GM21447 (cell line): Measurements from ENCODE around the gene ZNF57.
"Not testable (repeated sequence)": the region's sequence is repeated elsewhere in the genome, so short reads cannot be mapped to it uniquely, and the experiment has no call there.

Source experiments
- ATAC-seq: cut with Tn5 transposase; IDR thresholded peaks from one replicate; pipeline ENCODE4 v1.9.1; 2021; ENCODE audit not compliant: unreplicated experiment

ZNF57 gene

DNA sequence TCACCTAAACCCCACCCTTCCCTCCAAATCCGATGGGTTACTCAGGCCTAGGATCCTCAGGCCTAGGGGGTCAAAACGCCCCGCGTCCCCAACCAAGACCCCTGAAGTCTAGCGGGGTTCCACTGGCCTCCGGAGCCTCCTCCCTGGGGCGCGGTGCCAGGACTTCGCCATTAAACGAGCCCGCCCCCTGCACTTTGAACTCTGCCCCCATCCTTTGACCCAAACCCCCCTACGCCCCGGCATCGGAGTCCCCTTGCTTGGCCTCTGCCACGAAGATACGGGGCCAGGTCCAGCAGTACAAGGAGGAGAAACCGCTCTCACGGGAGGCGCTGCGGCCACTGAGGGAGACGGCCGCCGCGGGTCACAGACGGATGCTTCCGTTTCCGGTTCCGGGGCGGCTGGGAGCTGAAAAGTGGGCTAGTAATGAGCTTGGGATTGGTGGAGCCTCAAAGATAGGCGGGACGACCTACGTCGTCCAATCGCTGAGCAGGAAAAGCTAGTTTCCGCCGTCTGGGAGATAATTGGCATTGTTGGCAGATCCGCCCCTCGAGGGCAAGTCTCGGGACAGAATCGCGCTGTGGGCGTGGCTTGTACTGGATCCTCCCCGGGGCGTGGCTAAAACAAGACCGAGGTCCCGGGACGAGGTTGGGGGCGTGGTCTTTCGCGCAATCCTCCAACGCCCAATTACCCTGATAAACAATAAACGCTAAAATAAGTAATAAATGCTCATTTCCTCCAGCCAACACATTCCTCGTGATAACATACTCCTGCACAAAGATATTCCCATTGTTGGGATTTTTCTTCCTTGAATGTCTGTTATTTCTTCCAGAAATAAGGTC is 49.8 kb downstream of the ZNF57 start:
- peak; percentile 92 for ATAC-seq

- no peak for ATAC-seq
Observed at GRCh38 chr19:2952953-2953481, 52.3 kb downstream of the ZNF57 start.

- no peak for ATAC-seq
Observed at GRCh38 chr19:2957160-2957559, 56.4 kb downstream of the ZNF57 start.

DNA sequence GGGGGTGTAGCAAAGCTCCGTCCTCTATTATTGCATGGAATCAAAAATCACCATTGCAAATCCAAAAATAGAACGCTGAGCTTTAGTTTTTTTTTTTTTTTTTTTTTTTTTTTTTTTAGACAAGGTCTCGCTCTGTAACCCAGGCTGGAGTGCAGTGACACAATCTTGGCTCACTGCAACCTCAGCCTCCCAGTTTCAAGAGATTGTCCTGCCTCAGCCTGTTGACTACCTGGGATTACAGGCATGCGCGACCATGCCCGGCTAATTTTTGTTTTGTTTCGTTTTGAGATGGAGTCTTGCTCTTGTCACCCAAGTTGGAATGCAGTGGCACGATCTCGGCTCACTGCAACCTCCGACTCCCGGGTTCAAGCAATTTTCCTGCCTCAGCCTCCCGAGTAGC is 59.4 kb downstream of the ZNF57 start:
- no peak for ATAC-seq

DNA sequence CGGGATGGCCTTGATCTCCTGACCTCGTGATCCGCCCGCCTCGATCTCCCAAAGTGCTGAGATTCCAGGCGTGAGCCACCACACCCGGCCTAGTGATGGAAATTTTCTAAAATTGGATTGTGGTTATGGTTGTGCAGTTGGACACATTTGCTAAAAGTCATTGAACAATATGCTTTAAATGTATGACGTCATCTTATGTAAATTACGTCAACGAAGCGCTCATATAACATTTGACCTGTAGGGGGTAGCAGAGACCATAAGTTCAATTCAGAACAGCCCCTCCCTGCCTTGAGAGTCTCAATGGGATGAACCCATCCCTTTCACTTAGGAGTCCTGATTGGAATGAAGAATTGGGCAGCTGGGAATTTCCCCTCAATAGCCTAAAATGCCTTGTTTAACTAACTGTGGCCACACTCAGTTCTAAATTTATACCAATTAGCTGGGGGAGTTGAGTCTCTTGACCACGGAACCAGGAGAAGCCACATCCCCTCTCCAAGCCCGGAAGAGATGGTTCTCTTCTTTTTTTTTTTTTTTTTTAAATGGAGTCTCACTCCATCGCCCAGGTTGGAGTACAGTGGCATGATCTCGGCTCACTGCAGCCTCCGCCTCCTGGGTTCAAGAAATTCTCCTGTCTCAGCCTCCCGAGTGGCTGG is 61.4 kb downstream of the ZNF57 start:
- no peak for ATAC-seq

- ATAC-seq: no peak
Observed at GRCh38 chr19:2963122-2963521, 62.4 kb downstream of the ZNF57 start.

DNA sequence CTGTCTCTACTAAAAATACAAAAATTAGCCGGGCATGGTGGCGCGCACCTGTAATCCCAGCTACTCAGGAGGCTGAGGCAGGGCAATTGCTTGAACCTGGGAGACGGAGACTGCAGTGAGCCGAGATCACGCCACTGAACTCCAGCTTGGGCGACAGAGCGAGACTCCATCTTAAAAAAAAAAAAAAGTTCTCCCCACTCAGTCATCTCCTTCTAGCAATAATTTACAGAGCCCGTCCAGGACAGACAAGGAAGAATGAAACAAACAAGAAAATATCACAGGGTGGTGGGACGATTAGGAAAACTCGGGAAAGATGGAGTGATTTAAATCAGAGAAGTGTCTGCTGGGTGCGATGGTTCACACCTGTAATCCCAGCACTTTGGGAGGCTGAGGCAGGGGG is 62.9 kb downstream of the ZNF57 start:
- ATAC-seq: not testable (repeated sequence)

GRCh38 chr19:2964874-2965273 is 64.1 kb downstream of the ZNF57 start:
- no peak for ATAC-seq

DNA sequence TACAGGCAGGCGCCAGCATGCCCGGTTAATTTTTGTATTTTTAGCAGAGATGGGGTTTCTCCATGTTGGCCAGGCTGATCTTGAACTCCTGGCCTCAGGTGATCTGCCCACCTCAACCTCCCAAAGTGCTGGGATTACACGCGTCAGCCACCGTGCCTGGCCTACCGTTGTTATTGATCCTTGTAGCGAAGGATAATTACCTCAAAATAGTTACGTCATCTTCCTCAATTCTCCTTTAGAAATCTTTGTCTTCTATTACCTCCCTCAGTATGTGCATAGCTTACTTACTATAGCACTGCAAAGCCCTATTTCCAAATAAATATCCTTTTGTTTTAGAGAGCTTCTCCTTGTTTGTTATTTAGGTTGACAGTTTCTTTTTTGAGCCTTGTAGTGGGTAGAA is 67.2 kb downstream of the ZNF57 start:
- no peak for ATAC-seq
